ENCODE data around the gene RTEL1.

- TF ChIP-seq POLR2AphosphoS5 (IDR thresholded peaks at IDR 0.05; ENCODE audit: borderline replicate concordance, low read depth, low read length) (no peak), FOXP2 (optimal IDR thresholded peaks at IDR 0.05; ENCODE audit: control extremely low read depth, extremely low read length, insufficient read depth) (no peak), EZH2 (IDR thresholded peaks at IDR 0.05) (no peak)
Measured at GRCh38 chr20:63737945-63738686, 80.0 kb downstream of the RTEL1 start.
